ENCODE data around the gene FMC1.
"Not testable (repeated sequence)": the region's sequence is repeated elsewhere in the genome, so short reads cannot be mapped to it uniquely, and the experiment has no call there.

The FMC1 gene

DNA sequence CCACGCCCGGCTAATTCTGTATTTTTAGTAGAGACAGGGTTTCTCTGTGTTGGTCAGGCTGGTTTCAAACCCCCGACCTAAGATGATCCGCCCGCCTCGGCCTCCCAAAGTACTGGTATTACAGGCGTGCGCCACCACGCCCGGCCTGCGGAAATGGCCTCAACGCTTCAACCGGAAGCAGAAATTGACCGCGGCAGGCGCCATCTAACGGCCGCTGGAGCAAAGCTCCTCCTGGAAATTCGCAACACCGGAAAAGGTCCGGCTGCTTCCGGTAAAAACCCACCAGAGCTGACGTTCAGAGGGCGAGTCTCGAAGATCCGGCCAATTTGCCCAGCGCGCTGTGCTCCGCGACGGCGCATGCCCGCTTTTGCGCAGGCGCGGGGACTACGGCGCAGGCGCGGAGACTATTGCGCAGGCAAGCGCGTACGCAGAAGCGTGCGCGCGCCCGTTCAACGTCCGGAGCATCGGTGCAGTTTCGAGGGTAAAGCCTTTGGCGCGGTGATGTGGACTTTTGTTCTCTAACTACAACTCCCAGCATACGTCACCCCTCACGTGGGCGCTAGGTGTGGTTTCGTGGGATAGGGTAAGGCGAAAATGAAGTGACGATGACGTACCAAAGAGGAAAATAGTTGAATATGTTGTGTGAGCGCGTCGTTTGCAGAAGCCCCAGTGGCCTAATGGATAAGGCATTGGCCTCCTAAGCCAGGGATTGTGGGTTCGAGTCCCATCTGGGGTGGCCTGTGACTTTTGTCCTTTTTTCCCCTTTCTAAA is 915 bp upstream of the FMC1 start:
- peak; percentile 93 to 94 for DNase-seq (ENCODE audit: low read depth in 2 of 2)

DNA sequence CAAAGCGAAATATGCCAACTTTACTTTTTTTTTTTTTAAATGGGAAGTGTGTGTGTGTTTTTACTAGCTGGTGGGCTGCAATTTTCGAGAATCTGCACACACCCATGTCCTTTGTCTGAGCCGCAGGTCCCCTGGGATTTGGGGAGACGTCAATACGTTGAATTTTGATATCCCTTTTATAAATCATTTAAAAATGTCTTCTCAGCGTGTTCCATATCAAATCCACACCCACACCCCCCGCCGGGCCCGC is 404 bp upstream of the FMC1 start:
- DNase-seq (ENCODE audit: low read depth in 2 of 2): no peak

DNA sequence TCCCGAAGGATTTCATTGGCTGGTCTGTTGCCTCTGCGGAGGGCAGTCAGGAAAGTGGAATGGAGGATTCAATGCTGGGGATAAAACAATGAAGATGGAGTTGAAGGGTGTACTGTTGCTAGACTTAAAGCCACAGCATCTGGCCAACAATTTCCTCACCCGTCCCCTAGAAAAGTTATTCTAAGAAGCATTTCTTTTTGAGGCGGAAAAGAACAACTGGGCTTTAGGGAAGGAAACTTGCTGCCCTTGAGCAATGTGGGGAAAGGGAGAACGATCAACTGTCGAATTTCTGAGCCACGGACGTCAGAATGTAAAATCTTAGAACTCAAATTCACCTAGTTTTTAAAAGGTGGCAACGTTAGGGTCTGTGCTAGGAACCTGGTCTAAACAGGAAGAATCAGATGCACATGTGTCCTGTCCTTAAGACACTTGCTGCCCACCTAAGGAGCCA is 664 bp downstream of the FMC1 start:
- no peak for DNase-seq (ENCODE audit: low read depth in 2 of 2)

DNA sequence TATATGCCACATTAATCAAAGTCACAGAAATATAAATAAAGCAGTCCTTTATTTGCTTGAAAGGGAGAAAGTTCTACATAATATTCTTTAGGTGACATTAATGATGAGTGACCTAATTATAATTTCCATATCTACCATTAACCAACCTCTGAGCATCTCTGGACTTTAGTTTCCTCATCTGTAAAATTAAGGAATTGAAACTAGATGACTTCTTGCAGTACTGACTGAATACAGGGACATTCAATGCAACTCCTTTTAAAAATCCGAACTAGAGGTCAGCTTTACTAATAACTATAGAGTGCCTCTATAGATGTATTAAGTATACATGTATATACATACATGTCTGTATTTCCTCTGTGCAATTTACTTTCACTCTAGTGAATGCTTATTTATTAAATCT is 3.9 kb downstream of the FMC1 start:
- DNase-seq (ENCODE audit: low read depth in 2 of 2): no peak

DNA sequence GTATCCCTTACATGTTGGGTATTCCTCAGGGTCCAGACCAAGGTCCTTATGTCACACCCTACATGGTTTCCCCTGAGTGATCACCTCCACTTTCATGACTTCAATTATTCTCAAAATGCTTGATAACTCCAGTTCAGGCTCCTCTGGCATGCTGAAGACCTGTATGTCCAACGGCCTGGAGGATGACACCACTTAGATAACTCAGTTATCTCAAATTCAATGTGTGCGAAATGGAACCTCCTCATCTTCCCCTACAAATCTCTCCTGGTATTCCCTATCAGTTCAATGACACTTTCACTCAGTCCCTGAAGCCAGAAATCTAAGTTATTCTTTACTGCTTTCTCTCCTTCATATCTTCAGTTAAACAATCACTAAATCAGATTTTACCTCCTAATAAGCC is 9.9 kb downstream of the FMC1 start:
- no peak for DNase-seq (ENCODE audit: low read depth in 2 of 2)

DNA sequence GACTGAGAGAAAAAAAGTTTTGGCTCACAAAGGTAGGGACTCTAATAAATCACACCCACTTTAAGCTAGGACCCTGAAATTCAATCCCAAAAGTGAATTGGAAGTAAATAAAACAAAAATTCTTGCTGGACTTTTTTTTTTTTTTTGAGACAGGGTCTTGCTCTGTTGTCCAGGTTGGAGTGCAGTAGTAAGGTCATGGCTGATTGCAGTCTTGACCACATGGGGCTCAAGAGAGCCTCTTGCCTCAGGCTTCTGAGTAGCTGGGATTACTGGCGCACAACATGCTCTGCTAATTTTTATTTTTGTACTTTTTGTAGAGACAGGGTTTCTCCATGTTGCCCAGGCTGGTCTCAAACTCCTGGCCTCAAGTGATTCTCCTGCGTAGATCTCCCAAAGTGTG is 13.6 kb downstream of the FMC1 start:
- DNase-seq (ENCODE audit: low read depth in 2 of 2): no peak

DNA sequence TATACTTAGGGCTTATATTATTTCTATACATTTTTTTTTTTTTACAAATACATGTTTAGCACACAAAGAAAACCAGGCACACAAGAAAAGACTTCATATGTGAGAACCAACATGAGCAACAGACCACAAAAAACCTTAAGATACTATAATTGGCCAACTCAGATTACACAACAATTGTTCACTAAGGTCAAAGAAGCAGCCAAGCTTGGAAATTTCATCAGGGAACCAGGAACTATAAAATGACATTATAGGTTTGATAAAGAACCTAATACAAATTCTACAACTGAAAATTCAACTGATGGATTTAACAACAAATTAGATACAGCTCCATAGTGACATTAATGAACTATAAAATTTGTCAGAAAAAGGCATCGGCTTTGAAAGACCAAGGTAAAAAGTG is 14.2 kb downstream of the FMC1 start:
- no peak for DNase-seq (ENCODE audit: low read depth in 2 of 2)

DNA sequence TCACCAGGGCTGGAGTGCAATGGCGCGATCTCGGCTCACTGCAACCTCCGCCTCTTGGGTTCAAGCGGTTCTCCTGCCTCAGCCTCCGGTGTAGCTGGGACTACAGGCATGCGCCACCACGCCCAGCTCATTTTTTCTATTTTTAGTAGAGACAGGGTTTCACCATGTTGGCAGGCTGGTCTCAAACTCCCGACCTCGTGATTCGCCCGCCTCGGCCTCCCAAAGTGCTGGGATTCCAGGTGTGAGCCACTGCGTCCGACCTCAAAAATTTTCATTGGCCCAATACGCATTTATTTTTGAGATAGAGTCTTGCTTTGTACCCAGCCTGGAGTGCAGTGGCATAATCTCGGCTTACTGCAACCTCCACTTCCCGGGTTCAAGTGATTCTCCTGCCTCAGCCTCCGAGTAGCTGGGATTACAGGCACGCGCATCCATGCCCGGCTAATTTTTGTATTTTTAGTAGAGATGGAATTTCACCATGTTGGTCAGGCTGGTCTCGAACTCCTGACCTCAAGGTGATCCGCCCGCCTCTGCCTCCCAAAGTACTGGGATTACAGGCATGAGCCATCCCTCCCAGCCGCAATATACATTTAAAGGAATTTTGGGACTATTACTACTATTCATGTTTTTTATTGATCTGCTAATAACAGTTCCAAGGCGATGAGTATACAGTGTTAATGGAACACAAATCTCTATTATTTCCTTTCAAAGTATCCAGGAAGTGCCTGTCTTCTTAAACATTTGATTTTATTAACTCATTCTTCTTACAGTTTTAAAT is 16.8 kb downstream of the FMC1 start:
- DNase-seq (ENCODE audit: low read depth in 2 of 2): not testable (repeated sequence)

DNA sequence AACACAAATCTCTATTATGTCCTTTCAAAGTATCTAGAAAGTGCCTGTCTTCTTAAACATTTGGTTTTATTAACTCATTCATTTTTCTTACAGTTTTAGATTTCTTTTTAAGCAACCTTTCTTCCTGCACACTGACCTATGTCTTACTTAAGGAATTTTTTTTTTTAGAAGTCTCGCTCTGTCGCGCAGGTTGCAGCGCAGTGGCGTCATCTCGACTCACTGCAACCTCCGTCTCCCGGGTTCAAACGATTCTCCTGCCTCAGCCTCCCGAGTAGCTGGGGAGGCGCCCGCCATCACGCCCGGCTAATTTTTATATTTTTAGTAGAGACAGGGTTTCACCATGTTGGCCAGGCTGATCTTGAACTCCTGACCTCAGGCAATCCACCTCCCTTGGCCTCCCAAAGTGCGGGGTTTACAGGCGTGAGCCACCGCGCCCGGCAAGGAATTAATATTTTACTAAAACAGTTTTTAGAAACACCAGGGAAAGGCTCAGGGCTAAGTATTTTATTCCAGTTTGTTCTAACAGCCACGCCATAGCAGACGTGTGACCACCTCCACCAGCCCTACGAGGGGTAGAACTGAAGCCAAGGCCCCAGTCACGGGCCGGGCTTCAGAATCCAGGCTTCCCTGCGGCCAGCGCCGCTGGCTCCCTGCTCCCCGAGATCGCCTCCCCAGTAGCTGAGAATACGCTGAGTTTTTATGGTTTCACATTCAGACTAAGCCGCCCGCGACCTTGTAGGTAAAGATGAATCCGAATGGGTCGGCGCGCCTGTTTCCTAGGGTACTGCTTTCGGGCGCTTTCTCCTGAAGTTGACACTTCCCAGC is 17.6 kb downstream of the FMC1 start:
- DNase-seq (ENCODE audit: low read depth in 2 of 2): no peak

DNA sequence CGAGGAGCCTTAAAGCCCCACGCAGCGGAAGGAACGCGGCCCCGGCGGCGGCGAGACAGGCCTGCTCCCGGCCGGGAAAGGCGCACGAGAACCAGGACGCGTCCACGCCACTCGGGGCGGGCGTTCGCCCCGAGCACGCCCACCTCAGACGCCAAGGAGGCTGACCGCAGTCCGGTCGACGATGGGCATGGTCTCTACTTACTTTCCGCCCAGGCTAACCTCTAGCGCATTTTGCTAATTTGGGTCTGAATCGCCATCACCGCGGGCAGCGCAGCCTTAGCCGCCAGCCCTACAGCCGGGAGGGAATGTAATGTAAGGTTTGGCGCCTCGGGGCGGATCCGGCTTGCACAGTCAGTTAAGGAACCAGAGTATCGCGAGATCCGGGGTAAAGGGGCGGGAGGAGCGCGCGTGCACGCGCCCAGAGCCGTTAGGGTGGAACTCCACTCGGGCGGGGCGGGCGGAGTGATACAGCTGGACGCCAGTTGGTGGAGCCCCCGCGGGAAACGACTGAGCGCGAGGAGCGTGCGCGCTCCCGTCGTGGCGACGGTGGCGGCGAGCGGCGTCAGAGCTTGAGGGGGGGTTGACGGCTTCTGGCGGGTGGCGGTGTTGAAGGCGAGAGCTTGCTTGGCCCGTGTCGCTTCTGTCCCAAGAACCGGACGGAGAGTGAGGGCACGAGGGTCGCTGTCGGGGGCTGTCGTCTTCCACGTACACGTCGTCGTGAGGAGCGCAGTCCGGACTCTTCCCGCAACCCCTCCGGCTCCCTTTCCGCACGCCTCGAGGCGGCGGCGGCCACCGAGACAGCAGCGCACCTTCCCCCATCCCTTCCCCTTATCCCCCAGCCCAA is 18.5 kb downstream of the FMC1 start, which contains the start of gene LUC7L2:
TSS of gene LUC7L2 (plus strand) at position 529 of the 844 bp plus-strand sequence. CDS start 368 bp downstream, outside the sequence.
- DNase-seq (ENCODE audit: low read depth in 2 of 2): peak; percentile 99

DNA sequence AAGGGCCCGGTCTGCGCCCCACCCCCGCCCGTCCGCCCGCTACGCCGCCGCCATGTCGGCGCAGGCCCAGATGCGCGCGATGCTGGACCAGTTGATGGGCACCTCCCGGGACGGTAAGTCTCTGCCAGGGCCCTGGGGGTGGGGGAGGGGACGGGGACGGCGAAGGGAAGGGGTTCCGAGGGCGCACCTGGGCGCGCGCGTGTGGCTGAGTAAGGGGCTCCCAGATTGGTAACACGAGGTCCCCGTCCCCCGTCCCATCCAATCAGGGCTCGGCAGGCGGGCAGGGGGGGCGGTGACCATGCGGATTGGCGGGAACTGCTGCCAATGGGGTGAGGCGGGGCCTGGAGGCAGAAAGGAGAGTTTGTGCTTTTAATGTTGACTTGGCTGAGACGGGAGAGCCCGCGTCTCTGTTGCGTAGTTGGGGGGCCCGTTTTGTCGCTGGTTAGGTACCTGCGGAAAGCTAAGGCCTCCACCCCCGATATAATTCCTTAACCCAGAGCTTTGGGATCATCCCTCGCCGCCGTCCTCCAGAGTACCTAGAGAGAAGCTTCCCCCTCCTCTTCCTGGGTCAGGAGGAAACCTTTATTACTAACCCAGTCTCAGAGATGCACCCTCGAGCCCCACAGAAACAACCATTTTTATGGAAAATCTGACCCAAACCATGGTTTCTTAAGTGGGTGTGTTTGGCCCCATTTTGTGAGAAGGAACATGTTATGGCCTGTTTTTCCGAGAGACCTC is 19.2 kb downstream of the FMC1 start:
- peak; percentile 93 to 94 for DNase-seq (ENCODE audit: low read depth in 2 of 2)

DNA sequence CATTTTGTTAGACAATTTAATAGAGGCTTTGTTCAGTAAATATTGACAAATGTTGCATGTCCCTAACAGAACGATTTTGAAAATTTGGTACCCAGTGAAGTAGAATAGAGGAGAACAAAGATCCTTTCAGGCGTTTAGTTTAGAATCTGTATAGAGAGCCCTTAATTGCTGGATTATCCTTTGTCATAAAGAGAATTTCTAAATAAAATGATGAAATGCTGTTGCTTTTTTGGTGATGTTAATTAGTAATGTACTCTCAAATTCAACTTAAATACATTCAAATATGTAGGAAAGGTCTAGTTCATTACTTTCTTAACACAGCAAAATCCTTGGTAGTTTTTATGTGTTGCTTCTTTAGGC is 19.8 kb downstream of the FMC1 start:
- no peak for DNase-seq (ENCODE audit: low read depth in 2 of 2)

DNA sequence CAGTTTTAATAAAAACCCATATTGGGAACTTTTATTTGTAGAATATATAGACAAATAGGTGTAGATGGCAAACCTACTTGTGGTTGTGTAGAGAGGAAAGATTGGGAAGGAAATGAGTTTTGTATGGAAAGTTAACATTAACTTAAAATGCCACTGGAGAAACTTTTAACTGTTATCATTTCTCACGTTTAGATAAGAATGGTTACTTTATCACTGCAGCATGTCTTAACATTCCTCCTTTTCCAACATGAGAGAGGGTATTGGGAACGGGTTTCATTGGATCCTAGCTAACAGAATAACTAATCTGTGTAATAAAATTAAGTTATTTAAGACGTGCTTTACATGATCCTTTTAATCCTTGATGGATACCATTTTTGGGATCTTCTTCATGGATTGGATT is 20.4 kb downstream of the FMC1 start:
- DNase-seq (ENCODE audit: low read depth in 2 of 2): no peak

DNA sequence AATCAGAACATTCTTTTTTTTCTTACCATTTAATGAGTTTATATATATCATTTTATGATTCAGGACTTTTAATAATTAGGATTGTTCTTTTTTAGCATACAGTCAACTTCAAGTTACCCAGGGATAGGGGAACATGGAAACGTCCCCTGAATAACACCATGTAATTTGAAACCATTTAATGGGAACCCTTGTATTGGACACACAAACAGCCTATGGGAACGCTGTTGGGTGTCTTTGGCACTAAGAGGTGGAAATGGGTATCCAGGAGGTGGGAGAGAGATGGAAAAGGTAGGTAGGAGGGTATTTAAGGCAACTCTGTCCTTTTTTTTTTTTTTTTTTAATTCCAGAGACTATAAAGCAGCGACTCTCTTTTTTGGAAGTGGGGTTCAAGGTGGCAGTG is 21.2 kb downstream of the FMC1 start:
- DNase-seq (ENCODE audit: low read depth in 2 of 2): no peak

DNA sequence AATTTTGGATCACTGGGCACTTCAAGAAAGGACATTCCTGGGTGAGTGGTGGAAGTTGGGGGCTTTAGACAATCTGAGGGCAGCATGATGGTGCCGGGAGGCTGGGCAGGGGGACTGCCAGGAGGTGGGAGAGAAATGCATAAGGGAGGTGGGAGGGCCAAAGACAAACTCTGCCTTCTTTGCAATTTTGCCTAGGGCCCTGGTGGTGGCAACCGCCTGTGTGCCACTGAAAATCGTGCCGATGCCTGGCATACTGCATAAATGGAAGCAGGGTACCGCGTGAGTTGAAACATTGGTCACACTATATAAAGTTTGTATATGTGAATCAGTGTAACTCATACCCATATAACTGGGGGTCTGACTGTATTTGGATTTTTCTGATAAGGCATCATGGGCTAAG is 21.8 kb downstream of the FMC1 start:
- DNase-seq (ENCODE audit: low read depth in 2 of 2): no peak

DNA sequence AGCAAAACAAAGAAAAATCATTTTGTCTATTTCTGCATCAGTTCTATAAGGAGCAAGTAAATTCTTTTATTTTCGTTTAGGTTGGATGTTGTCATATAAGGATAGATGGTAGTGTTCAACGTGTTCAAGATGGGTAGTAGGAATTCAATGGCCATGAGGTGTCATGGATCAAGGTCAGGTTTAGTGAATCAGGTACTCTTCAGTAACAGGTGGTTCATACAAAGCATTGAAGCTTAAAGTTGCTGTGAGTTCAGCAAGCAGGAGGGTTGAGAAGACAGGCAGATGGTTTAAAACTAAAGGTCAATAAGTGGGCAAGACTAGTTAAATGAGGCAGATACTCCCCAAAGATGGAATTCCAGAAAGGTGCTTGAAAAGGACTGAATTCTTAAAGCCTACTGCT is 24.2 kb downstream of the FMC1 start:
- no peak for DNase-seq (ENCODE audit: low read depth in 2 of 2)

DNA sequence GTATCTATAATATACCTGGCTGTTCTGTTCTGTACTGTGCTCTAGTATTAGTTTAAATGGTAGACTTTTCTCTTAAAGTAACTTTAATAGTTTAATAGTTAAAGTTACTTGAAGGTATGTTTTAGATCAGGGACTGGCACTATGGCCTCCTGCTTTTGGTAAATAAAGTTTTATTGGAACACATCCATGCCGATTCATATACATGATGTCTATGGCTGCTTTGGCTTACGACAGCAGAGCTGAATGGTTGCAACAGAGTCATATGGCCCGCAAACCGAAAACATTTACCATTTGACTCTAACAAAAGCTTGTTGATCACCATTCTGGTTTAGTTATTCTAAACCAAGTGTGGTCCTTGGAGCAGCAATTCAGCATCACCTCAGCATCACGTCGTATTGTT is 25.3 kb downstream of the FMC1 start:
- DNase-seq (ENCODE audit: low read depth in 2 of 2): no peak

DNA sequence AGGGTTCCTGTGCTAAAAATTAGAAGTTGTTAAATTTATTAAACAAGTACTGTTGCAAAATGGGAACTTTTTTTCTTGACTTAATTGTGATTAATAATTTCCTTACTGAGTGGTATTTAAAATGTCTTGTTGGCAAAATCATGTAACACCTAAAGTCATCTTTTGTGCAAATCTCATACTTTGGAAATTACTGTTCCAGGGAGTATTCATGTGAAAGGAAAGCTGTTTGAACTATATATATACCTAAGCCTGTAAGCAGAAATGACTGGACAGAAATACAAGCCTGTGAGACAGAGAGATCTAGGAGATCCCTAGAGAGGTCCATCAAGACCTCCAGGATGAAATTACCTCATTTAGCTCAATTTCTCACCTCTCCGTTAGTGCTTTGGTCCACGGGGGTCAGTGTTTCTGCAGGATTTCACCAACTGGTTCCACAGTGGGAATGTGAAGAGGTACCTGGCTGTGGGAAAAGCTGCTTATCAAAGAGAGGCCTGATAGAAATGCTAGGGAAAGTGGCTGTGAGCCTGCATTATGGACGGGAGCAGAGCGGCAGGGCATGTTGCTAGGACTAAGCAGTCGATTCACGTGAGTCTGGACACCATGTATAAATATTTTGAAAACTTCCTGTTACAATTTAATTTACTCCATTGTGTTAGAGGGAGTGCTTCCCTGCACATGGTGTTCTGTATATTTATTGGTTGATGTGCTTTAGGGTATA is 26.5 kb downstream of the FMC1 start:
- DNase-seq (ENCODE audit: low read depth in 2 of 2): no peak

DNA sequence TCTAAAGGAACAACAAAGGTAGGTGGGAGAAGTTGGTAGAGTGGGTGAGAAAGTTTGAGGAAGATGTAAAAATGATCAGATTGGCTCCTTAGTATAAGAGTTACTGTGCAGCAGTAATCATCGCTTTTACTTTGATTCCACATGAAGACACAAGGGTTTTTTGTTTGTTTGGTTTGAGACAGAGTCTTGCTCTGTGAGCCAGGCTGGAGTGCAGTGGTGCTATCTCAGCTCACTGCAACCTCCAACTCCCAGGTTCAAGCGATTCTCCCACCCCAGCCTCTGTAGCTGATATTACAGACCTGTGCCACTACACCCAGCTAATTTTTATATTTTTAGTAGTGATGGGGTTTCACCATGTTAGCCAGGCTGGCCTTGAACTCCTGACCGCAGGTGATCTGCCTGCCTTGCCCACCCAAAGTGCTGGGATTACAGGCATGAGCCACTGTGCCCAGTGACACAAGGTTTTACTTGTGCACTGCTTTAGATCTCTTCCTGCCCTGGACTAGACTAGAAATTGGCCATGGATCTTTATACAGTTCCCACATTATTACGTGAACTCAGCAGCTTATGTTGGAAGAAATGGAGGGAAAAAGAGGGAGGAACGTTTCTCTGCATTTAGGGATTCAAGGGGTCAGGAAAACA is 29.3 kb downstream of the FMC1 start:
- no peak for DNase-seq (ENCODE audit: low read depth in 2 of 2)

DNA sequence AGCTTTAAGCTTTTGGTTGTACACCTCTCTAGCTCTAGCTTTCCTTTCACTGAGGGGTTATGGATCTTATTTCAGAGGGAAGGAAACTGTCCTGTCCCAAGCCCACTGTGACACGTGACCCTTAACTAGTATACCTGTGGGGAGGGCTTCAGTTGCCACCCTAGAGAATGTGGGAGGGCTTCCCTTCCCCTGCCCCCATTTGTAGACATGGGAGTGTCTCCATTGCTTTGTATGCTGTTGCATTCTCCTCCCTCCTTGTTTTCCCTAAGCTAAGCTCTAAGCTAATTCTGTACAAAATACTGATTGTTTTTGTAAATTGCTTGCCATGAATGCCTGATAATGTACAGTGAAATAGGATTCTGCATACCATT is 29.8 kb downstream of the FMC1 start:
- no peak for DNase-seq (ENCODE audit: low read depth in 2 of 2)
